ENCODE results near the gene USP25. TPM values are rescaled to one million over a fixed set of nuclear protein-coding genes. Genes with fewer than 3 reads are reported as not detected.

Gene USP25
- total RNA-seq (2021), result 36.7 to 42.0 TPM (median 37.7 TPM) in 3 replicates
- Bru-seq, nascent RNA, result percentile 90 among the genes with signal in this experiment
- long read RNA-seq, experiment 1, full-length matches to known transcripts, result 113 of 166 reads
- long read RNA-seq, experiment 1, partial matches to known transcripts, result 24 of 166 reads
- long read RNA-seq, experiment 1, other reads (novel, unspliced or antisense), result 29 of 166 reads
- long read RNA-seq, experiment 2, full-length matches to known transcripts, result 13 of 48 reads
- long read RNA-seq, experiment 2, partial matches to known transcripts, result 26 of 48 reads
- long read RNA-seq, experiment 2, other reads (novel, unspliced or antisense), result 9 of 48 reads
- long read RNA-seq, experiment 3, result 0 reads

DNA sequence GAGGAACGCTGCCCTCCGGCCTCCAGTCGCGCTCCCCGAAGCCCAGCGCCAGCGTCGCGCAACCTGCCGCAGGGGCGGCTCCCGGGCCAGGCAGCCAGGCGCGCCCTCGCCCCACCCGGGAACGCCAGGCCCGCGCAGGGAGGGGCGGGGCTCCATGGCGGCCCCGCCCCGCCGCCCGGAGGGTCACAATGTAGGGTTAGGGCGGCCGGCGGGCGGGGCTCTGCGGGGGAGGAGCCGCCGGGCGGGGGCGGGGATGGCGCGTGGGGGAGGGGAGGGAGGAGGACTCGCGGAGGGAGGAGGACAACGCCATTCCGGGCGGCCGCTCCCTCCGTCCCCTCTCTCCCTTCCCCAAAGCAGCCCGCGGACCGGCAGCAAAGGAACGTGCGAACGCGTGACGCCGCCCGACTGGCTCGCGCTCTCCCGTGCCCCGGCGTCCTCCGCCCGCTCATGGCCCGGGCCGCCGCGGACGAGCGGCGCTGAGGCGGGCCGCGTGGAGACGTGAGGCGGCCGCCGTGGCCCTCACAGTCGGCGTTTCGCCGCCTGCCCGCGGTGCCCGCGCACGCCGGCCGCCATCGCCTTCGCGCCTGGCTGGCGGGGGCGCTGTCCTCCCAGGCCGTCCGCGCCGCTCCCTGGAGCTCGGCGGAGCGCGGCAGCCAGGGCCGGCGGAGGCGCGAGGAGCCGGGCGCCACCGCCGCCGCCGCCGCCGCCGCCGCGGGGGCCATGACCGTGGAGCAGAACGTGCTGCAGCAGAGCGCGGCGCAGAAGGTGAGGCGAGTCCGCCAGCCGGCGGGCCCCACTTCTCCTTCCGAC, at the start of gene USP25:
Gene USP25 (plus strand): TSS at position 309 of the 810 bp plus-strand sequence. CDS start 412 bp downstream, at position 721.
- DNase-seq (ENCODE audit: low spot score), result peak; percentile 84
- Mint-ChIP-seq H3K9me3 (no peaks in the 10 kb centered on the region), H3K4me1 (peaks cover 29% of the 10 kb centered on the region), H3K36me3 (no peaks in the 10 kb centered on the region), H3K27ac (peak within 1 kb of the TSS; percentile 98), H3K27me3 (ENCODE audit: low read depth) (no peaks in the 10 kb centered on the region), H3K4me3 (peak within 1 kb of the TSS; percentile 95)
- ATAC-seq, result peak; percentile 90
- TF ChIP-seq TP53 (CRISPR knock-in tag; IDR thresholded peaks at IDR 0.05) (no peak), KAT7 (CRISPR knock-in tag; IDR thresholded peaks at IDR 0.05; ENCODE audit: borderline replicate concordance) (0 out of 2 replicates have a peak, but pooled peaks have one; percentile 46), FOXP1 (CRISPR knock-in tag; IDR thresholded peaks at IDR 0.05; ENCODE audit: borderline replicate concordance) (peak; percentile 29; the same call in 1 of the 2 replicates), EMX1 (CRISPR knock-in tag; IDR thresholded peaks at IDR 0.05) (0 out of 2 replicates have a peak, but pooled peaks have one; percentile 42), ZNF317 (CRISPR knock-in tag; IDR thresholded peaks at IDR 0.05; ENCODE audit: borderline replicate concordance, low read depth) (no peak), SP1 (CRISPR knock-in tag; conservative IDR thresholded peaks at IDR 0.05) (peak; percentile 67), ZNF263 (CRISPR knock-in tag; IDR thresholded peaks at IDR 0.05; ENCODE audit: low read depth) (peak; percentile 87; the same call in 1 of the 2 replicates), ZNF416 (CRISPR knock-in tag; IDR thresholded peaks at IDR 0.05) (peak; percentile 55; the same call in 1 of the 2 replicates), FOXJ3 (CRISPR knock-in tag; IDR thresholded peaks at IDR 0.05; ENCODE audit: borderline replicate concordance) (no peak), ZNF396 (CRISPR knock-in tag; IDR thresholded peaks at IDR 0.05; ENCODE audit: borderline replicate concordance) (no peak)
- TF ChIP-seq, protein P1, sequence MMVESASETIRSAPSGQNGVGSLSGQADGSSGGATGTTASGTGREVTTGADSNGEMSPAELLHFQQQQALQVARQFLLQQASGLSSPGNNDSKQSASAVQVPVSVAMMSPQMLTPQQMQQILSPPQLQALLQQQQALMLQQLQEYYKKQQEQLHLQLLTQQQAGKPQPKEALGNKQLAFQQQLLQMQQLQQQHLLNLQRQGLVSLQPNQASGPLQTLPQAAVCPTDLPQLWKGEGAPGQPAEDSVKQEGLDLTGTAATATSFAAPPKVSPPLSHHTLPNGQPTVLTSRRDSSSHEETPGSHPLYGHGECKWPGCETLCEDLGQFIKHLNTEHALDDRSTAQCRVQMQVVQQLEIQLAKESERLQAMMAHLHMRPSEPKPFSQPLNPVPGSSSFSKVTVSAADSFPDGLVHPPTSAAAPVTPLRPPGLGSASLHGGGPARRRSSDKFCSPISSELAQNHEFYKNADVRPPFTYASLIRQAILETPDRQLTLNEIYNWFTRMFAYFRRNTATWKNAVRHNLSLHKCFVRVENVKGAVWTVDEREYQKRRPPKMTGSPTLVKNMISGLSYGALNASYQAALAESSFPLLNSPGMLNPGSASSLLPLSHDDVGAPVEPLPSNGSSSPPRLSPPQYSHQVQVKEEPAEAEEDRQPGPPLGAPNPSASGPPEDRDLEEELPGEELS (CRISPR knock-in tag; IDR thresholded peaks at IDR 0.05), result peak; percentile 41; the same call in 1 of the 2 replicates
- TF ChIP-seq, protein P2, sequence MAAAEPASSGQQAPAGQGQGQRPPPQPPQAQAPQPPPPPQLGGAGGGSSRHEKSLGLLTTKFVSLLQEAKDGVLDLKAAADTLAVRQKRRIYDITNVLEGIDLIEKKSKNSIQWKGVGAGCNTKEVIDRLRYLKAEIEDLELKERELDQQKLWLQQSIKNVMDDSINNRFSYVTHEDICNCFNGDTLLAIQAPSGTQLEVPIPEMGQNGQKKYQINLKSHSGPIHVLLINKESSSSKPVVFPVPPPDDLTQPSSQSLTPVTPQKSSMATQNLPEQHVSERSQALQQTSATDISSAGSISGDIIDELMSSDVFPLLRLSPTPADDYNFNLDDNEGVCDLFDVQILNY (CRISPR knock-in tag; IDR thresholded peaks at IDR 0.05), result no peak; the same call in 1 of the 2 replicates
- CTCF ChIA-PET, result interaction anchor here (0.6 to 1.3 kb wide), 4 partner anchors 18 to 23 kb away, joined by 3 to 6 read pairs (median 3); no protein-coding TSS in a partner anchor
- POLR2A ChIA-PET, result interaction anchor here (1.0 kb wide), 1 partner anchor 23 kb away, joined by 3 read pairs; no protein-coding TSS in a partner anchor

GRCh38 chr21:15682186-15682895, 47.4 kb upstream of the USP25 start:
- no peak overlapping the region for H3K27ac Mint-ChIP-seq
- POLR2A ChIA-PET, result no interaction called here
- no peak for ATAC-seq

More at GRCh38 chr21:15682186-15682895, 47.4 kb upstream of the USP25 start:
- Mint-ChIP-seq H3K4me1 (no peaks in the 10 kb centered on the region), H3K27me3 (ENCODE audit: low read depth) (no peaks in the 10 kb centered on the region), H3K4me3 (no peak overlapping the region), H3K9me3 (peaks cover 2% of the 10 kb centered on the region; the same call in 1 of the 2 replicates), H3K36me3 (no peaks in the 10 kb centered on the region)
- CTCF ChIA-PET, result no interaction called here
- DNase-seq (ENCODE audit: low spot score), result no peak
- TF ChIP-seq OVOL2 (CRISPR knock-in tag; IDR thresholded peaks at IDR 0.05; ENCODE audit: borderline replicate concordance) (no peak), GRHL2 (CRISPR knock-in tag; IDR thresholded peaks at IDR 0.05; ENCODE audit: insufficient replicate concordance, severe bottlenecking) (no peak), SOX15 (CRISPR knock-in tag; IDR thresholded peaks at IDR 0.05) (no peak), KAT7 (CRISPR knock-in tag; IDR thresholded peaks at IDR 0.05; ENCODE audit: borderline replicate concordance) (no peak), TCF7 (CRISPR knock-in tag; IDR thresholded peaks at IDR 0.05; ENCODE audit: low read depth) (no peak), ZNF219 (CRISPR knock-in tag; IDR thresholded peaks at IDR 0.05; ENCODE audit: borderline replicate concordance) (no peak), ZNF416 (CRISPR knock-in tag; IDR thresholded peaks at IDR 0.05) (no peak), ZNF317 (CRISPR knock-in tag; IDR thresholded peaks at IDR 0.05; ENCODE audit: borderline replicate concordance, low read depth) (no peak), MXD4 (CRISPR knock-in tag; IDR thresholded peaks at IDR 0.05; ENCODE audit: borderline replicate concordance) (no peak), PRRX2 (CRISPR knock-in tag; IDR thresholded peaks at IDR 0.05) (no peak), ATF2 (CRISPR knock-in tag; IDR thresholded peaks at IDR 0.05; ENCODE audit: borderline replicate concordance, low read depth) (no peak)
